Epithelial cell of esophagus (primary cell): Measurements from ENCODE around the gene DEAF1.

Source experiments
- DNase-seq: peaks from one replicate; pipeline ENCODE4 v3.0.0; 2010; ENCODE audit warnings: low read depth
- H3K4me3 ChIP-seq: 2 replicates; pipeline ENCODE4 v1.5.1; 2011; ENCODE audit warnings: mild to moderate bottlenecking, low read length, control low read depth
- CTCF ChIP-seq: IDR thresholded peaks from 2 replicates; pipeline ENCODE4 v1.5.1; 2011; ENCODE audit warnings: low read depth, mild to moderate bottlenecking, low read length, control low read depth, inconsistent platforms; ENCODE audit not compliant: insufficient read depth; ENCODE audit errors: missing control alignments

DEAF1 gene

GRCh38 chr11:724049-724777 lies 29.2 kb upstream of the DEAF1 start:
- no peak overlapping the region for H3K4me3 ChIP-seq
- TF ChIP-seq CTCF, result no peak
- DNase-seq, result no peak

GRCh38 chr11:723120-723883 lies 28.3 kb upstream of the DEAF1 start:
- H3K4me3 ChIP-seq, result no peak overlapping the region
- peak; percentile 53 for DNase-seq
- peak; percentile 44 for TF ChIP-seq CTCF

- DNase-seq, result no peak
- no peak overlapping the region for H3K4me3 ChIP-seq
- TF ChIP-seq CTCF, result no peak
Observed at GRCh38 chr11:722346-722811, 27.4 kb upstream of the DEAF1 start.

GRCh38 chr11:721741-722345 lies 26.8 kb upstream of the DEAF1 start:
- no peak overlapping the region for H3K4me3 ChIP-seq
- no peak for DNase-seq
- TF ChIP-seq CTCF, result no peak

GRCh38 chr11:721247-721740 lies 26.3 kb upstream of the DEAF1 start:
- H3K4me3 ChIP-seq, result no peak overlapping the region
- no peak for DNase-seq
- TF ChIP-seq CTCF, result no peak

GRCh38 chr11:720642-721246 lies 25.7 kb upstream of the DEAF1 start:
- DNase-seq, result peak; percentile 44
- no peak for TF ChIP-seq CTCF
- H3K4me3 ChIP-seq, result no peak overlapping the region
